Measurements from ENCODE around the gene STYXL1. TPM values are rescaled to one million over a fixed set of nuclear protein-coding genes. Genes with fewer than 3 reads are reported as not detected.
A peak's percentile ranks its signal among the peaks of the same experiment; 100 is the strongest.

STYXL1 gene
- total RNA-seq, 2 experiments from 2014 or later: 37.3 to 40.4 TPM

DNA sequence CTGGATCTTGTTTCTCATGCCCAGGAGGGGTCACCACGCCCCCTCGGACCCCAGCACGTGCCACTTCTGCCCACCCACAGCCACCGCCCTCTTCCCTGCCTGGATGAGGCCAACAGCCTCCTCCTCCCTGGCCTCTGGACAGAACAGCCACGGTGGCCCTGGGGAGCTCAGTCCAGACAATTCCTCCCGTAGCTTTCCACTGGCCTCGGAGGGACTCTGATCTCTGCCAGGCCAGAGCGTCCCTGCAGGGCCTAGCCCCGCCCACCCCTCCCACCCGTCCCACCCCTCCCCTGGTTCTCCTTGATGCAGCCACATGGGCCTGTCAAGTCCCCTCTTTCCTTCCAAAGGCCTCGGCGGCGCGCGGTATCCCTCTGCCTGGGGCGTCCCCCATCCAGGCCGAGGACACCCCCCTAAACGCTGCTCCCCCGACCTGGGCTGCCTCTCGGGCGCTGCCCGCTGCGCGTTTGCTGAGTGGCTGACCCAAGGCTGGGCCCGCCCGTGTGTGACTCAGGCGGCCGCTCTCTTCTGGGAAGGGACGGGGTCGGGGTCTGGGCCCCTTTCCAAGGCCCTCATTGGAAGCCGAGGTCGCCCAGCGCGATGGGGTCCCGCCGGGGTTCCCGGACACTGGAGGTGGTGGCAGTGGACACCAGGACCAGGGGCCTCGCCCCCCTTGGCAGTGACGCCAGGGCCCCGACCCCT lies 54.0 kb downstream of the STYXL1 start:
- Mint-ChIP-seq H3K4me1 (peaks cover 43% of the 10 kb centered on the region), H3K27me3 (no peaks in the 10 kb centered on the region), H3K27ac (no peak overlapping the region), H3K9me3 (no peaks in the 10 kb centered on the region), H3K4me3 (peak overlapping the region; percentile 69), H3K36me3 (ENCODE audit: low read depth) (peaks cover 29% of the 10 kb centered on the region)
- no peak for DNase-seq
- CTCF ChIA-PET: interaction anchor here (0.5 to 1.5 kb wide), 3 partner anchors 26 to 218 kb away, joined by 3 to 5 read pairs (median 4); no protein-coding TSS in a partner anchor
- POLR2A ChIA-PET: interaction anchor here (0.7 to 2.3 kb wide), 2 partner anchors 9 to 54 kb away, joined by 3 to 12 read pairs; partner anchors contain the start of genes MDH2 and STYXL1

DNA sequence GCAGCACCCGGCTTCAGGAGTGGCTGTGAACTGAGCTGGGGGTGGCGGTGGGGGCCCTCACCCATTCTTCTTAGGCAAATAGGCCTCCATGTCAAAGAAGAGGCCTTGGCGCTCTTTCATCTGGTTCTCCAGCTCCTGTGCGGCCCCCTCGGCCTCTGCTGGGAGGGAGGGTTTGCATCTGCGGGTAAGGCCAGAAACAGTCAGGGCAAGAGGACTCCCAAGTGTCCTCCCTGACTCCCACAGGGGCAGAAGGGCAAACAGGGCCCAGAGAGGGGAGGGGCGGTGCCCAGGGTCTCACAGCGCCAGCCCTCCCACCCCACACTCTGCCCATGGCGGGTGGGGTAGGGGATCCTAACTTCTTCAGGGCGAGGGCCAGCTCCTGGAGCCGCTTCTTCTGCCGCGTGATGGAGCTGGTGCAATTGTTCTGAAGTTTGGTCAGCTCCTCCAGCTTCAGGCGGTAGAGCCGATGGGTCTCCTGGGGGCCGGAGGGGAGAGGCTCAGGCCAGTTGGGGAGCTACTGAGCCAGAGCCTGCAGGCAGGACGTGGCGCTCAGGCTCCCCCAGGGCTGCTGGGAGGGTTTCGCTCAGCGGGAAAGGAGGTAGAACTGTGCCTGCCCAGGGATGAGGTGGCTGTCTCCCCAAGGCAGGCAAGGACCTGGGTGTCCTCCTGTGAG lies 55.6 kb downstream of the STYXL1 start:
- no peak for DNase-seq
- Mint-ChIP-seq H3K27me3 (no peaks in the 10 kb centered on the region), H3K27ac (no peak overlapping the region), H3K4me1 (peaks cover 33% of the 10 kb centered on the region), H3K9me3 (no peaks in the 10 kb centered on the region), H3K36me3 (ENCODE audit: low read depth) (peaks cover 20% of the 10 kb centered on the region), H3K4me3 (no peak overlapping the region)
- ChIA-PET POLR2A (interaction anchor here (1.3 to 1.6 kb wide), 3 partner anchors 16 to 56 kb away, joined by 4 to 6 read pairs (median 5); partner anchors contain the start of genes MDH2 and STYXL1), CTCF (interaction anchor here (0.6 to 1.5 kb wide), 2 partner anchors 27 to 300 kb away, joined by 4 read pairs; no protein-coding TSS in a partner anchor)

- Mint-ChIP-seq H3K27ac (no peak overlapping the region), H3K27me3 (no peaks in the 10 kb centered on the region), H3K9me3 (no peaks in the 10 kb centered on the region), H3K4me1 (peaks cover 27% of the 10 kb centered on the region), H3K36me3 (ENCODE audit: low read depth) (peaks cover 22% of the 10 kb centered on the region), H3K4me3 (no peak overlapping the region)
- DNase-seq: no peak
- POLR2A ChIA-PET: interaction anchor here (1.3 to 1.8 kb wide), 4 partner anchors 17 to 77 kb away, joined by 4 to 6 read pairs (median 5); partner anchors contain the start of genes MDH2, POR and STYXL1
- CTCF ChIA-PET: interaction anchor here (0.6 kb wide), 1 partner anchor 300 kb away, joined by 4 read pairs; no protein-coding TSS in a partner anchor
Measured at GRCh38 chr7:75991531-75992082, 56.2 kb downstream of the STYXL1 start.

- Mint-ChIP-seq H3K9me3 (no peaks in the 10 kb centered on the region), H3K27me3 (no peaks in the 10 kb centered on the region), H3K4me1 (peaks cover 13% of the 10 kb centered on the region), H3K27ac (no peak overlapping the region), H3K36me3 (ENCODE audit: low read depth) (peaks cover 8% of the 10 kb centered on the region), H3K4me3 (no peak overlapping the region)
- no peak for DNase-seq
- POLR2A ChIA-PET: interaction anchor here (1.8 kb wide), 1 partner anchor 75 kb away, joined by 5 read pairs; the partner anchor contains the start of gene POR
- CTCF ChIA-PET: no interaction called here
Measured at GRCh38 chr7:75989500-75990388, 58.1 kb downstream of the STYXL1 start.

DNA sequence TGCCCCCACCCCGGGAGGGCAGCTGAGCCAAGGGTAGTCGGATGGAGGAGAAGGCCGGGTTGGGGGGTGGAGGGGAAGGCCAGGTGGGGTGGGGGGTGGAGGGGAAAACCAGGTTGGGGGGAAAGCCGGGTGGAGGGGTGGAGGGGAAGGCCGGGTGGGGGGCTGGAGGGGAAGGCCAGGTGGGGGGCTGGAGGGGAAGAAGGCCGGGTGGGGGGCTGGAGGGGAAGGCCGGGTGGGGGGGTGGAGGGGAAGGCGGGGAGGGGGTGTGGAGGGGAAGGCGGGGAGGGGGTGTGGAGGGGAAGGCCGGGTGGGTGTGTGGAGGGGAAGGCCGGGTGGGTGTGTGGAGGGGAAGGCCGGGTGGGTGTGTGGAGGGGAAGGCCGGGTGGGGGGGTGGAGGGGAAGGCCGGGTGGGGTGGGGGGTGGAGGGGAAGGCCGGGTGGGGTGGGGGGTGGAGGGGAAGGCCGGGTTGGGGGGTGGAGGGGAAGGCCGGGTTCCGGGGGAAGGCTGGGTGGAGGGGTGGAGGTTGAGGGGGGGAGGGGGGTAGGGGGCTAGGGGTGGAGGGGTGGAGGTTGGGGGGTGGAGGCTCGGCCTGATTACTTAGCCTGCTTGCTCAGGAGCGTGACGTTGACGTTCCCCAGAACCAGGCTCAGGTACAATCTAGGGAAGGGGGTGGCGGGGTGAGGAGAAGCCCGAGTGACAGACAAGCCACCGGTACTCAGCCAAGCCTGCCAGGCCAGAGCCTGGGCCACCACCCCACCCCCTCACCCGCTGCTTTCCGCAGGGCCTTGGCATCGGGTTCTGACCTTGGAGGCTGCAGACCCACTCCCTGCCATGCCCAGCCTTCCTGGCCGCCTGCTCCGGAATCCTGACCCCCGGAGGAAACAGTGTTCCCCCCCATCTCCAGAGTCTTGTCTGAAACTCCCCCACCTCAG lies 59.0 kb downstream of the STYXL1 start:
- Mint-ChIP-seq H3K27me3 (no peaks in the 10 kb centered on the region), H3K4me3 (no peak overlapping the region), H3K36me3 (ENCODE audit: low read depth) (peaks cover 8% of the 10 kb centered on the region), H3K9me3 (no peaks in the 10 kb centered on the region), H3K4me1 (peaks cover 12% of the 10 kb centered on the region), H3K27ac (no peak overlapping the region)
- no peak for DNase-seq
- ChIA-PET CTCF (no interaction called here), POLR2A (no interaction called here)

DNA sequence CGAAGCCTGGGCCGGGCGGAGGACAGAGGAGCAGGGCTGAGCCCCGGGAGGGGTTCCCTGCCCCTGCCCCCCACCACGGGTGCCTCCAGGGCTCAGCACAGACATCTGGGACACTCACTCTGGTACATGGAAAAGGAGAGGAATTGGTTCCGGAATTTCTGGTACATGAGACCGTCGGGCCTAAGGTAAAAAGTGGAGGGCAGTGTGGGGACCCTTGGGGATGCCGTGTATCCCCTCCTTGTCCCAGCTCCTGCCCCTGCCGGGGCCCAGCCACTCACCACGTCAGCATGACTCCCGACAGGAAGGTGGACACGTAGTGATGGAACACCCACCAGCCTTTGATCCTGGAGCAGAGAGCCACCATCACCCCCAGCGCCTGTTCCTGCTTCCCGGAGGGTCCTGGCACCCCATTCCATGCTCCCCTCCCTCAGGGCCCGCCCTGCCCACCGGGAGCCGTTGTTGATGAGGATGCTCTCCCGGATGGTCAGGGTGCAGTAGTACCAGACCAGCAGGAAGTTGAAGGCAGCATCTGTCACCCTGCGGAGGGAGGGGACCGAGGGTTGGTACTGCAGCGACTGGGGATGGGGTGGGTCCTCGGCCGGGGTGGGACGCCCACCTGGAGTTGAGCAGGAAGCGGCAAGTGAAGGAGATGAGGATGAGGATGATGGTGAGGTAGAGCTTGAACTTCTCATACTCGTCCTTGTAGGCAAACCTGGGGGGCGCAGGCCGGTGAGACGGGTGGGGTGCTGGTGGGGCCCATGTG lies 59.8 kb downstream of the STYXL1 start:
- no peaks in the 10 kb centered on the region for H3K27me3 Mint-ChIP-seq
- peaks cover 6% of the 10 kb centered on the region for H3K4me1 Mint-ChIP-seq
- CTCF ChIA-PET: no interaction called here
- H3K4me3 Mint-ChIP-seq: no peak overlapping the region
- H3K27ac Mint-ChIP-seq: no peak overlapping the region
- DNase-seq: no peak
- POLR2A ChIA-PET: no interaction called here
- H3K9me3 Mint-ChIP-seq: no peaks in the 10 kb centered on the region
- peaks cover 8% of the 10 kb centered on the region for H3K36me3 Mint-ChIP-seq (ENCODE audit: low read depth)

DNA sequence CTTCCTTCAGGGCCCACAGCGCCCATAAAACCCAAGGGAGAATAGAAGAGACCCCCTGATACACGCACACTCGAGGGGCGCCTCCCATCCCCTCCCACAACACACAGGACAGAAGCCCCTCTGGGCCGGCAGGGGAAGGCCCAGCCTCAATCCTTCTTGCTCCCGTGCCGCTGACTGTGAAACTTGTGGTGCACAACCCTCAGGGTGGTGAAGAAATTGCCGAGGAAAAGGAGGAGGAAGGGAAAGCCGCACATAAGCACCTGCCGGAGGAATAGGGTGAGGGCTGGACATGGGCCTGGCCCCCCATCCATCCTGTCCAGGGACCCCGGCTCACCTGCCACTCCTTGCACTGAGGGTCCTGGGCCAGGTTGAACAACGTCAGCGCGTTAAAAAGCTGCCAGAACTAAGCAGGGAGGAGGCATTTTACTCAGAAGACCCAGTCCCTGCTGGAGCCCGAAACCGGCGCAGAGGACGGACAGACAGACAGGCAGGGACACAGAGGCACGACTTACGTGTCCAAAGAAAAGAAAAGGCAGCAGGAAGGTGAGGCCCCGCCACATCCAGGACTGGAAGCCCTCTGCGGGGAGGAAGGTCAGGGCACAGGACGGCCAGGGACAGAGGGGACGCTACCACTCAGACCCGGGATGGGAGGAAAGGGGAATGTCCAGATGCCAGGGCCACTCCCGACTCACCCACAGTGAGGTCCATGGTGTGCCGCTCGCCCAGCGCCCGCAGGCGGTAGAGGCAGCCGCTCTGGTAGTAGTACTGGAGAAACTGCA lies 60.6 kb downstream of the STYXL1 start:
- no peaks in the 10 kb centered on the region for H3K27me3 Mint-ChIP-seq
- H3K9me3 Mint-ChIP-seq: no peaks in the 10 kb centered on the region
- peaks cover 8% of the 10 kb centered on the region for H3K36me3 Mint-ChIP-seq (ENCODE audit: low read depth)
- H3K27ac Mint-ChIP-seq: no peak overlapping the region
- peaks cover 5% of the 10 kb centered on the region for H3K4me1 Mint-ChIP-seq
- DNase-seq: no peak
- ChIA-PET CTCF (no interaction called here), POLR2A (no interaction called here)
- no peak overlapping the region for H3K4me3 Mint-ChIP-seq

DNA sequence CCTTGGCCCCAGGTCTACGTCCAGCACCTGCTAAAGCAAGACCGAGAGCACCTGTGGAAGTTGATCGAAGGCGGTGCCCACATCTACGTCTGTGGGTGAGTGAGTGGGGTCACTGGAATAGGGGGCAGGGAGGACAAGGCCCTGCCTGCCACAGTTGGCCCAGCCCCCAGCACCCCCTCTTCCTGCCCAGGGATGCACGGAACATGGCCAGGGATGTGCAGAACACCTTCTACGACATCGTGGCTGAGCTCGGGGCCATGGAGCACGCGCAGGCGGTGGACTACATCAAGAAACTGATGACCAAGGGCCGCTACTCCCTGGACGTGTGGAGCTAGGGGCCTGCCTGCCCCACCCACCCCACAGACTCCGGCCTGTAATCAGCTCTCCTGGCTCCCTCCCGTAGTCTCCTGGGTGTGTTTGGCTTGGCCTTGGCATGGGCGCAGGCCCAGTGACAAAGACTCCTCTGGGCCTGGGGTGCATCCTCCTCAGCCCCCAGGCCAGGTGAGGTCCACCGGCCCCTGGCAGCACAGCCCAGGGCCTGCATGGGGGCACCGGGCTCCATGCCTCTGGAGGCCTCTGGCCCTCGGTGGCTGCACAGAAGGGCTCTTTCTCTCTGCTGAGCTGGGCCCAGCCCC lies 61.5 kb downstream of the STYXL1 start:
- DNase-seq: no peak
- Mint-ChIP-seq H3K4me3 (no peak overlapping the region), H3K4me1 (peaks cover 5% of the 10 kb centered on the region), H3K36me3 (ENCODE audit: low read depth) (peaks cover 8% of the 10 kb centered on the region), H3K27ac (no peak overlapping the region), H3K9me3 (no peaks in the 10 kb centered on the region), H3K27me3 (no peaks in the 10 kb centered on the region)
- ChIA-PET POLR2A (no interaction called here), CTCF (no interaction called here)

- H3K27ac Mint-ChIP-seq: no peak overlapping the region
- POLR2A ChIA-PET: interaction anchor here (1.2 kb wide), 1 partner anchor 8 kb away, joined by 3 read pairs; no protein-coding TSS in a partner anchor
- DNase-seq: no peak
- CTCF ChIA-PET: no interaction called here
- H3K4me3 Mint-ChIP-seq: no peak overlapping the region
- H3K4me1 Mint-ChIP-seq: peaks cover 5% of the 10 kb centered on the region
- H3K9me3 Mint-ChIP-seq: no peaks in the 10 kb centered on the region
- peaks cover 8% of the 10 kb centered on the region for H3K36me3 Mint-ChIP-seq (ENCODE audit: low read depth)
- no peaks in the 10 kb centered on the region for H3K27me3 Mint-ChIP-seq
Measured at GRCh38 chr7:75985518-75986146, 62.2 kb downstream of the STYXL1 start.

DNA sequence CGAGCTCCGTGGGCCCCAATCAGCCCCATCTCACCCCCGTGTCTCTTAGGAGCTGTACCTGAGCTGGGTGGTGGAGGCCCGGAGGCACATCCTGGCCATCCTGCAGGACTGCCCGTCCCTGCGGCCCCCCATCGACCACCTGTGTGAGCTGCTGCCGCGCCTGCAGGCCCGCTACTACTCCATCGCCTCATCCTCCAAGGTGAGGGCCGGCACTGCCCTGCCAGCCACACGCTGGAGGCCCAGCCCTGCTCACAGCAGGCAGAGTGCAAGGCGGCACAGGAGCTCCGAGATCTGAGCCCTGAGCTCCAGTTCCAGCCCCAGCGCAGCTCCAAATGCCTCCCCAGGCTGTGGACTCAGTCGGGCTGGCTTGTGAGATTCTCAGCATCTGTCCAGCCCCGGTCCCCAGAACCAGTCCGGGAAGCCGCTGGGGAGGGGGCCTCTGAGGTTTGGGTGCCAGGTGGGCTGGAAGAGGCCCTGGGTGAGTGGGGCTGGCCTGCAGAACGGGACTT lies 62.7 kb downstream of the STYXL1 start:
- POLR2A ChIA-PET: interaction anchor here (1.2 kb wide), 1 partner anchor 9 kb away, joined by 3 read pairs; no protein-coding TSS in a partner anchor
- no peak overlapping the region for H3K4me3 Mint-ChIP-seq
- CTCF ChIA-PET: no interaction called here
- peaks cover 8% of the 10 kb centered on the region for H3K36me3 Mint-ChIP-seq (ENCODE audit: low read depth)
- no peak for DNase-seq
- no peaks in the 10 kb centered on the region for H3K9me3 Mint-ChIP-seq
- H3K4me1 Mint-ChIP-seq: peaks cover 2% of the 10 kb centered on the region
- H3K27ac Mint-ChIP-seq: no peak overlapping the region
- H3K27me3 Mint-ChIP-seq: no peaks in the 10 kb centered on the region

Measured in activated CD4-positive, alpha-beta memory T cell treated with anti-CD3 and anti-CD28 coated beads, Interleukin-2, amount 10 ng/mL, durations not matched to agents 7 days and 5 days (primary cell).